GM10266 (cell line): ENCODE measurements around the gene SSUH2.

Source experiments
- DNase-seq: peaks from one replicate; pipeline ENCODE4 v3.0.0; 2012; ENCODE audit errors: extremely low spot score
- CTCF ChIP-seq: IDR thresholded peaks from 2 replicates; pipeline ENCODE4 v1.5.1; 2012; ENCODE audit warnings: mild to moderate bottlenecking, low read depth; ENCODE audit not compliant: control insufficient read depth, insufficient read depth; ENCODE audit errors: missing control alignments

SSUH2 gene

GRCh38 chr3:8622873-8623691 lies 21.5 kb downstream of the SSUH2 start:
- DNase-seq: peak; percentile 80
- peak; percentile 88 for TF ChIP-seq CTCF

- no peak for DNase-seq
- no peak for TF ChIP-seq CTCF
These were observed 22.7 kb downstream of the SSUH2 start for GRCh38 chr3:8621872-8622271.

- DNase-seq: no peak
These were observed 23.5 kb downstream of the SSUH2 start for GRCh38 chr3:8621141-8621540.

GRCh38 chr3:8619548-8619947 lies 25.1 kb downstream of the SSUH2 start:
- DNase-seq: no peak
- TF ChIP-seq CTCF: no peak

More at GRCh38 chr3:8621141-8621540, 23.5 kb downstream of the SSUH2 start:
- TF ChIP-seq CTCF: no peak

GRCh38 chr3:8618950-8619349 lies 25.6 kb downstream of the SSUH2 start:
- no peak for DNase-seq
- no peak for TF ChIP-seq CTCF

- no peak for DNase-seq
- TF ChIP-seq CTCF: no peak
These were observed 26.7 kb downstream of the SSUH2 start for GRCh38 chr3:8617921-8618320.

GRCh38 chr3:8610951-8611350 lies 33.6 kb downstream of the SSUH2 start:
- no peak for TF ChIP-seq CTCF
- no peak for DNase-seq
